Glutamatergic neuron (in vitro differentiated cells): ENCODE data around the gene TLDC2. TPM values are rescaled to one million over a fixed set of nuclear protein-coding genes. Genes with fewer than 3 reads are reported as not detected.
A peak's percentile ranks its signal among the peaks of the same experiment; 100 is the strongest.
"Not testable (repeated sequence)": the region's sequence is repeated elsewhere in the genome, so short reads cannot be mapped to it uniquely, and the experiment has no call there.

Source experiments
- DNase-seq: peaks from one replicate; pipeline ENCODE4 v3.0.0; 2022
- H3K27ac Mint-ChIP-seq: one replicate; pipeline ENCODE4 v1.8.0; 2020; ENCODE audit warnings: mild to moderate bottlenecking, mixed read lengths, inconsistent platforms; ENCODE audit not compliant: unreplicated experiment
- H3K27me3 Mint-ChIP-seq: one replicate; pipeline ENCODE4 v1.8.0; 2020; ENCODE audit warnings: mild to moderate bottlenecking, moderate library complexity, mixed read lengths, inconsistent platforms; ENCODE audit not compliant: unreplicated experiment
- H3K36me3 Mint-ChIP-seq: one replicate; pipeline ENCODE4 v1.8.0; 2020; ENCODE audit warnings: mild to moderate bottlenecking, mixed read lengths, inconsistent platforms; ENCODE audit not compliant: unreplicated experiment
- H3K4me1 Mint-ChIP-seq: one replicate; pipeline ENCODE4 v1.8.0; 2020; ENCODE audit warnings: mild to moderate bottlenecking, low read depth, mixed read lengths, inconsistent platforms; ENCODE audit not compliant: unreplicated experiment
- H3K4me3 Mint-ChIP-seq: one replicate; pipeline ENCODE4 v1.8.0; 2020; ENCODE audit warnings: mild to moderate bottlenecking, mixed read lengths, inconsistent platforms; ENCODE audit not compliant: unreplicated experiment
- H3K9me3 Mint-ChIP-seq: one replicate; pipeline ENCODE4 v1.8.0; 2020; ENCODE audit warnings: mild to moderate bottlenecking, moderate library complexity, mixed read lengths, inconsistent platforms; ENCODE audit not compliant: unreplicated experiment
- CTCF ChIP-seq: fragments of 200-600 bp; sonication (generic); IDR thresholded peaks from one replicate; pipeline ENCODE4 v1.5.0; 2021; ENCODE audit not compliant: partially characterized antibody, unreplicated experiment
- total RNA-seq: library from RNA; stranded (reverse); fragmentation: NEBNext Ultra II Directional; extraction: Animal tissue kit (Norgen Biotek cat#: 25700); gene quantifications from one replicate; pipeline ENCODE4 v1.2.1, GENCODE V29; 2021; ENCODE audit not compliant: unreplicated experiment

Gene TLDC2
- total RNA-seq, 1 donor from 2014 or later, result not detected

GRCh38 chr20:36832791-36833190 is 43.1 kb upstream of the TLDC2 start:
- Mint-ChIP-seq H3K4me1 (peaks cover 7% of the 10 kb centered on the region), H3K9me3 (peaks cover 2% of the 10 kb centered on the region), H3K36me3 (no peaks in the 10 kb centered on the region), H3K4me3 (no peak overlapping the region), H3K27ac (peak overlapping the region; percentile 43), H3K27me3 (peaks cover 5% of the 10 kb centered on the region)
- TF ChIP-seq CTCF, result no peak
- no peak for DNase-seq

- no peak for DNase-seq
- peaks cover 2% of the 10 kb centered on the region for H3K9me3 Mint-ChIP-seq
- H3K27ac Mint-ChIP-seq, result peak overlapping the region; percentile 43
- TF ChIP-seq CTCF, result no peak
- H3K4me1 Mint-ChIP-seq, result peaks cover 7% of the 10 kb centered on the region
- peaks cover 3% of the 10 kb centered on the region for H3K27me3 Mint-ChIP-seq
- H3K4me3 Mint-ChIP-seq, result no peak overlapping the region
- H3K36me3 Mint-ChIP-seq, result no peaks in the 10 kb centered on the region
Measured at GRCh38 chr20:36833275-36834020, 42.5 kb upstream of the TLDC2 start.

- H3K9me3 Mint-ChIP-seq, result peaks cover 2% of the 10 kb centered on the region
- no peaks in the 10 kb centered on the region for H3K36me3 Mint-ChIP-seq
- peaks cover 5% of the 10 kb centered on the region for H3K27me3 Mint-ChIP-seq
- H3K4me3 Mint-ChIP-seq, result no peak overlapping the region
- no peak for DNase-seq
- peaks cover 7% of the 10 kb centered on the region for H3K4me1 Mint-ChIP-seq
- no peak for TF ChIP-seq CTCF
- no peak overlapping the region for H3K27ac Mint-ChIP-seq
Measured at GRCh38 chr20:36835025-36835424, 40.9 kb upstream of the TLDC2 start.

GRCh38 chr20:36835453-36836198 is 40.3 kb upstream of the TLDC2 start:
- peak overlapping the region; percentile 32 for H3K4me3 Mint-ChIP-seq
- no peak for TF ChIP-seq CTCF
- peaks cover 2% of the 10 kb centered on the region for H3K9me3 Mint-ChIP-seq
- peaks cover 5% of the 10 kb centered on the region for H3K27me3 Mint-ChIP-seq
- DNase-seq, result peak; percentile 89
- H3K36me3 Mint-ChIP-seq, result no peaks in the 10 kb centered on the region
- peak overlapping the region; percentile 59 for H3K27ac Mint-ChIP-seq
- H3K4me1 Mint-ChIP-seq, result peaks cover 7% of the 10 kb centered on the region

GRCh38 chr20:36836591-36837269 is 39.2 kb upstream of the TLDC2 start:
- H3K4me1 Mint-ChIP-seq, result peaks cover 7% of the 10 kb centered on the region
- peak; percentile 84 for DNase-seq
- H3K36me3 Mint-ChIP-seq, result no peaks in the 10 kb centered on the region
- TF ChIP-seq CTCF, result peak; percentile 43
- H3K27me3 Mint-ChIP-seq, result peaks cover 8% of the 10 kb centered on the region
- H3K27ac Mint-ChIP-seq, result peak overlapping the region; percentile 62
- H3K4me3 Mint-ChIP-seq, result no peak overlapping the region
- peaks cover 3% of the 10 kb centered on the region for H3K9me3 Mint-ChIP-seq

- not testable (repeated sequence) for H3K27me3 Mint-ChIP-seq, DNase-seq, H3K27ac Mint-ChIP-seq, H3K9me3 Mint-ChIP-seq, H3K36me3 Mint-ChIP-seq, H3K4me1 Mint-ChIP-seq, H3K4me3 Mint-ChIP-seq
Measured at GRCh38 chr20:36838376-36838775, 37.6 kb upstream of the TLDC2 start.
